OCI-LY3 (cell line): ENCODE data around the gene CAMK2G.
"Not testable (repeated sequence)": the region's sequence is repeated elsewhere in the genome, so short reads cannot be mapped to it uniquely, and the experiment has no call there.

Experiments
- H2AFZ ChIP-seq: fragments of 200-600, 300-600 bp; shearing (Covaris generic); 2 replicates; pipeline ENCODE4 v1.6.0; 2014; ENCODE audit warnings: antibody characterized with exemption, low read depth, low read length
- H3K27ac ChIP-seq: fragments of 200-600, 300-600 bp; sonication (generic); 2 replicates; pipeline ENCODE4 v1.5.1; 2014; ENCODE audit warnings: mild to moderate bottlenecking, low read length, moderate library complexity, mixed read lengths
- H3K27me3 ChIP-seq: fragments of 200-600, 300-600 bp; sonication (generic); 2 replicates; pipeline ENCODE4 v1.6.1; 2014; ENCODE audit warnings: low read depth, low read length, mixed read lengths
- H3K36me3 ChIP-seq: fragments of 200-600, 300-600 bp; sonication (generic); replicated peaks from 2 replicates; pipeline ENCODE3; 2014; ENCODE audit warnings: low read depth, low read length, mixed read lengths
- H3K4me1 ChIP-seq: fragments of 300-600, 200-600 bp; sonication (generic); 2 replicates; pipeline ENCODE4 v1.6.1; 2014; ENCODE audit warnings: low read length, mixed read lengths
- H3K4me2 ChIP-seq: fragments of 200-600, 300-600 bp; sonication (generic); 2 replicates; pipeline ENCODE4 v1.6.1; 2014; ENCODE audit warnings: low read length, mixed read lengths
- H3K4me3 ChIP-seq: fragments of 300-600, 200-600 bp; sonication (generic); 2 replicates; pipeline ENCODE4 v1.5.1; 2014; ENCODE audit warnings: antibody characterized with exemption, mild to moderate bottlenecking, low read length, moderate library complexity
- H3K79me2 ChIP-seq: fragments of 300-600, 200-600 bp; shearing (Covaris generic); 2 replicates; pipeline ENCODE4 v1.6.1; 2014; ENCODE audit warnings: mild to moderate bottlenecking, low read length, mixed read lengths
- H3K9ac ChIP-seq: fragments of 300-600, 200-600 bp; shearing (Covaris generic); 2 replicates; pipeline ENCODE4 v1.6.0; 2014; ENCODE audit warnings: mild to moderate bottlenecking, low read length, moderate library complexity
- H3K9me3 ChIP-seq: fragments of 200-600, 300-600 bp; shearing (Covaris generic); 2 replicates; pipeline ENCODE4 v1.6.1; 2014; ENCODE audit warnings: low read length, mixed read lengths; ENCODE audit not compliant: insufficient read depth
- H4K20me1 ChIP-seq: fragments of 200-600, 300-600 bp; sonication (generic); 2 replicates; pipeline ENCODE4 v1.6.1; 2016; ENCODE audit warnings: low read length, mixed read lengths; ENCODE audit not compliant: insufficient read depth
- EZH2phosphoT487 ChIP-seq: fragments of 200-600 bp; shearing (Covaris generic); IDR thresholded peaks from 2 replicates; pipeline ENCODE4 v1.6.1; 2018; ENCODE audit warnings: antibody characterized with exemption, mixed run types, low read depth
- TF ChIP-seq, protein P1 (sequence below): fragments of 200-600, 300-600 bp; sonication (generic); IDR thresholded peaks from 2 replicates; pipeline ENCODE4 v1.5.1; 2014; ENCODE audit warnings: antibody characterized with exemption, low read length, low read depth

CAMK2G gene

DNA sequence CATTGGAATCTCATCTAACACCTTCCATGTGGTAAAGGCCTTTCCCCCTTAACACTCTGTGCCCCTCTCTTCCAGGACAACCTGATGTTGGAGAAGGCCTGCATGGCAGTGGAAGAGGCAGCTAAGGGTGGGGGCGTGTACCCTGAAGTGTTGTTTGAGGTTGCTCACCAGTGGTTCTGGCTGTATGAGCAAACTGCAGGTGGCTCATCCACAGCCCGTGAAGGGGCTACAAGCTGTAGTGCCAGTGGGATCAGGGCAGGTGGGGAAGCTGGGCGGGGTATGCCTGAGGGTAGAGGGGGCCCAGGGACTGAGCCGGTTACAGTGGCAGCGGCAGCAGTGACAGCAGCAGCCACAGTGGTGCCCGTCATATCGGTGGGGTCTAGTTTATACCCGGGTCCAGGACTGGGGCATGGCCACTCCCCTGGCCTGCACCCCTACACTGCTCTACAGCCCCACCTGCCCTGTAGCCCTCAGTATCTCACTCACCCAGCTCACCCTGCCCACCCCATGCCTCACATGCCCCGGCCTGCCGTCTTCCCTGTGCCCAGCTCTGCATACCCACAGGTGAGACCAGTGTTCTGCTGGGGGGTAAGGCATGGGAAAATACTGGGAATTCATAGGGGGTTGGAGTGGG is 75.3 kb downstream of the CAMK2G start:
- Histone ChIP-seq H3K4me1 (peaks cover 11% of the 10 kb centered on the region), H2AFZ (no peak overlapping the region), H3K4me3 (no peak overlapping the region), H3K79me2 (no peaks in the 10 kb centered on the region), H3K27ac (no peak overlapping the region), H3K9ac (no peak overlapping the region), H3K4me2 (no peak overlapping the region), H3K9me3 (no peaks in the 10 kb centered on the region), H3K36me3 (peaks cover 19% of the 10 kb centered on the region), H3K27me3 (no peaks in the 10 kb centered on the region), H4K20me1 (no peaks in the 10 kb centered on the region)
- TF ChIP-seq, protein P1, sequence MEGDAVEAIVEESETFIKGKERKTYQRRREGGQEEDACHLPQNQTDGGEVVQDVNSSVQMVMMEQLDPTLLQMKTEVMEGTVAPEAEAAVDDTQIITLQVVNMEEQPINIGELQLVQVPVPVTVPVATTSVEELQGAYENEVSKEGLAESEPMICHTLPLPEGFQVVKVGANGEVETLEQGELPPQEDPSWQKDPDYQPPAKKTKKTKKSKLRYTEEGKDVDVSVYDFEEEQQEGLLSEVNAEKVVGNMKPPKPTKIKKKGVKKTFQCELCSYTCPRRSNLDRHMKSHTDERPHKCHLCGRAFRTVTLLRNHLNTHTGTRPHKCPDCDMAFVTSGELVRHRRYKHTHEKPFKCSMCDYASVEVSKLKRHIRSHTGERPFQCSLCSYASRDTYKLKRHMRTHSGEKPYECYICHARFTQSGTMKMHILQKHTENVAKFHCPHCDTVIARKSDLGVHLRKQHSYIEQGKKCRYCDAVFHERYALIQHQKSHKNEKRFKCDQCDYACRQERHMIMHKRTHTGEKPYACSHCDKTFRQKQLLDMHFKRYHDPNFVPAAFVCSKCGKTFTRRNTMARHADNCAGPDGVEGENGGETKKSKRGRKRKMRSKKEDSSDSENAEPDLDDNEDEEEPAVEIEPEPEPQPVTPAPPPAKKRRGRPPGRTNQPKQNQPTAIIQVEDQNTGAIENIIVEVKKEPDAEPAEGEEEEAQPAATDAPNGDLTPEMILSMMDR, result no peak
- TF ChIP-seq EZH2phosphoT487, result no peak

DNA sequence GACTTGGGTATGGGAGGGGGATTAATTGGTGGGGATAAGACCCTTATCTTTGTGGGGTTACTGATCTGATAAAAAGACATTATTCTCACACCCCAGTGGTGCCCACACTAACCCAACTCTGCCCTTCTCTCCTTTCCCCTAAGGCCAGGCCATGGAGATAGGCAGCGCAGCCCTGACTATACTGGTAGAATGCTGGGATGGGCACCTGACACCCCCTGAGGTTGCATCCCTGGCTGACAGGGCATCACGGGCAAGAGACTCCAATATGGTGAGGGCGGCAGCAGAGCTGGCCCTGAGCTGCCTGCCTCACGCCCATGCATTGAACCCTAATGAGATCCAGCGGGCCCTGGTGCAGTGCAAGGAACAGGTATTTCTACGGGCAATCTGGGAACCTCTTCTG is 76.3 kb downstream of the CAMK2G start:
- Histone ChIP-seq H4K20me1 (no peaks in the 10 kb centered on the region), H3K79me2 (no peaks in the 10 kb centered on the region), H3K4me3 (no peak overlapping the region), H2AFZ (no peak overlapping the region), H3K27me3 (no peaks in the 10 kb centered on the region), H3K9ac (no peak overlapping the region), H3K9me3 (no peaks in the 10 kb centered on the region), H3K36me3 (peaks cover 18% of the 10 kb centered on the region), H3K4me1 (peaks cover 1% of the 10 kb centered on the region), H3K4me2 (no peak overlapping the region), H3K27ac (no peak overlapping the region)
- TF ChIP-seq EZH2phosphoT487, result no peak
- TF ChIP-seq, protein P1, result no peak

DNA sequence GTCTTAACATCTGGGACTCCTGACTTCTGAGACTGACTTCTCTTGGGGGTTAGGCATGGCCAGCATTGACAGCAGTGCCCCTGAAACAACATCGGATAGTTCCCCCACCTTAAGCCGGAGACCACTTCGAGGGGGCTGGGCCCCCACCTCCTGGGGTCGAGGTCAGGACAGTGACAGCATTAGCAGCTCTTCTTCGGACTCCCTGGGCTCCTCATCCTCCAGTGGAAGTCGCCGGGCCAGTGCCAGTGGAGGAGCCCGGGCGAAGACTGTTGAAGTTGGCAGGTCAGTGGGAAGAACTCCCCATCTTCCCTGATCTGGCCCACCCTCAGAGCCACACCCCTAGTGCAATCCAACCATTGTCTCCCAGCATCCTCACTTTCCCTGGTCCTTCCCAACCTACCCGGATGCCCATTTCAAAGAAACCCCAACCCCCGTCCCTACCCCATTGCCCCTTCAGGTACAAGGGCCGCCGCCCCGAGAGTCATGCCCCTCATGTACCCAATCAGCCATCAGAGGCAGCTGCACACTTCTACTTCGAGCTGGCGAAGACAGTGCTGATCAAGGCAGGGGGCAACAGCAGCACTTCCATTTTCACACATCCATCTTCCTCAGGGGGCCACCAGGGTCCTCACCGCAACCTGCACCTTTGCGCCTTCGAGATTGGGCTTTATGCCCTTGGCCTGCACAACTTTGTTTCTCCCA is 76.9 kb downstream of the CAMK2G start:
- Histone ChIP-seq H4K20me1 (no peaks in the 10 kb centered on the region), H3K36me3 (peaks cover 12% of the 10 kb centered on the region), H3K4me2 (no peak overlapping the region), H3K27ac (no peak overlapping the region), H2AFZ (no peak overlapping the region), H3K9me3 (no peaks in the 10 kb centered on the region), H3K27me3 (no peaks in the 10 kb centered on the region), H3K9ac (no peak overlapping the region), H3K4me1 (no peaks in the 10 kb centered on the region), H3K4me3 (no peak overlapping the region), H3K79me2 (no peaks in the 10 kb centered on the region)
- no peak for TF ChIP-seq EZH2phosphoT487
- TF ChIP-seq, protein P1, result no peak

DNA sequence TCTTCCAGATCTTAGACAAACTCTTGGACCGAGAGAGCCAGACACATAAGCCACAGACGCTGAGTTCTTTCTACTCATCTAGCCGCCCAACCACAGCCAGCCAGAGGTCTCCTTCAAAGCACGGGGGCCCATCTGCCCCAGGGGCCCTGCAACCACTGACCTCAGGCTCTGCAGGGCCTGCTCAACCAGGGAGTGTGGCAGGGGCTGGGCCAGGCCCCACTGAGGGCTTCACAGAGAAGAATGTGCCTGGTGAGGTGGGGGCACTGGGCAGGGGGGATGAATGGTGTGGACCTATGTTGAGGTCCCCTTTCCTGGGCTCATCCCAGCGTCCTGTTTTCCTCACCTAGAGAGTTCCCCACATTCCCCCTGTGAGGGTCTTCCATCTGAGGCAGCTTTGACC is 77.6 kb downstream of the CAMK2G start:
- Histone ChIP-seq H3K79me2 (no peaks in the 10 kb centered on the region), H3K4me1 (no peaks in the 10 kb centered on the region), H2AFZ (no peak overlapping the region), H3K9ac (no peak overlapping the region), H4K20me1 (no peaks in the 10 kb centered on the region), H3K27ac (no peak overlapping the region), H3K36me3 (peaks cover 7% of the 10 kb centered on the region), H3K9me3 (no peaks in the 10 kb centered on the region), H3K4me2 (no peak overlapping the region), H3K27me3 (no peaks in the 10 kb centered on the region), H3K4me3 (no peak overlapping the region)
- no peak for TF ChIP-seq EZH2phosphoT487
- TF ChIP-seq, protein P1, result no peak

DNA sequence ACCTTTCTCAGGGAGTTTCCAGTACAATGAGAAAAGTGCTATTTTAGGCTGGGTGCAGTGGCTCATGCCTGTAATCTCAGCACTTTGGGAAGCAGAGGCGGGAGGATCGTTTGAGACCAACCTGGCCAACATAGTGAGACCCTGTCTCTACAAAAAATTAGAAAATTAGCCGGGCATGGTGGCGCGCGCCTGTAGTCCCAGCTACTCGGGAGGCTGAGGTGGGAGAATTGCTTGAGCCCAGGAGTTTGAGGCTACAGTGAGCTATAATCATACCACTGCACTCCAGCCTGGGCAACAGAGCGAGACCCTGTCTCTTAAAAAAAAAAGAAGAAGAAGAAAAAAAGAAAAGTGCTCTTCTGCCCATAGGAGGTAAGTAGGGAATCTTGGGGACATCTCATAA is 78.3 kb downstream of the CAMK2G start:
- not testable (repeated sequence) for H3K9me3 ChIP-seq, H3K36me3 ChIP-seq, H3K79me2 ChIP-seq, H3K4me2 ChIP-seq, H3K4me3 ChIP-seq, H4K20me1 ChIP-seq, H3K4me1 ChIP-seq, H3K9ac ChIP-seq, H2AFZ ChIP-seq, H3K27ac ChIP-seq, H3K27me3 ChIP-seq

DNA sequence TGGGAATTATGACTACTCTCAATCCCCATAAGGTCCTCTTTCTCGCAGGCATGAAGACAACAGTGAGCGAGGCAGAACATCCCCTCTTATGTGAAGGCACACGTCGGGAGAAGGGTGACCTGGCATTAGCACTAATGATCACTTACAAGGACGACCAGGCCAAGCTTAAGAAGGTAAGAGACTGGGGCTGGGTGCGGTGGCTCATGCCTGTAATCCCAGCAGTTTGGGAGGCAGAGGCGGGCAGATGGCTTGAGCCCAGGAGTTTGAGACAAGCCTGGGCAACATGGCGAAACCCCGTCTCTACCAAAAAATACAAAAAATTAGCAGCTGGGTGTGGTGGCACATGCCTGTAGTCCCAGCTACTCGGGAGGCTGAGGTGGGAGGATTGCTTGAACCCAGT is 78.9 kb downstream of the CAMK2G start:
- not testable (repeated sequence) for H3K9ac ChIP-seq, H3K4me3 ChIP-seq, H3K4me2 ChIP-seq, H3K27me3 ChIP-seq, H3K79me2 ChIP-seq, H3K9me3 ChIP-seq, H3K36me3 ChIP-seq, H4K20me1 ChIP-seq, H2AFZ ChIP-seq, H3K4me1 ChIP-seq, H3K27ac ChIP-seq
